ENCODE results near the gene MYL6B.
A peak's percentile ranks its signal among the peaks of the same experiment; 100 is the strongest.

Gene MYL6B

DNA sequence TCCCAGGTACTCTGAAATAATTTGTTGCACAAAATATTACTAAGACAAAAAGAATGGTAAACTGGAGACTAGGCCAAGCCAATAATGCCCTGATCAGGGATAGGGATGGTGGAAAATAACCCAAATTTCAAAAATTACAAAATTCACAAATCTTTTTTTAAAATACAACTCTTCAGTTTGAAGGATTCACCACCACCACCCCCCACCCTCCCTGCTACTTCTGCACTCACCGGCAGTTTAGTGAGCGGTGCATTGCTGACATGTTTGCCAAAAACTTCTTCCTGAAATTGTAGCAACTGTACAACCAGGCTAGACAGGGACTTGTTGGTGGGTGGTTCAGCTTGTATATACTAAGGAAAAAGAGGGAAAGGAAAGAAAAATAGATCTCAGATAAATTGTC lies 34.6 kb downstream of the MYL6B start:
- POLR2A ChIA-PET: interaction anchor here (1.7 kb wide), 1 partner anchor 27 kb away, joined by 4 read pairs; no protein-coding TSS in a partner anchor
- no peak for DNase-seq
- CTCF ChIA-PET: interaction anchor here (0.9 to 8.4 kb wide), 10 partner anchors 11 to 79 kb away, joined by 3 to 198 read pairs (median 8); partner anchors contain the start of genes ESYT1, MYL6 and ZC3H10
- H3K4me1 ChIP-seq (ENCODE audit: control extremely low read depth in 1 of 4, control insufficient read depth in 4 of 4, insufficient read depth in 4 of 4, low read length in 3 of 4): peaks cover 8 to 36% (median 30%) of the 10 kb centered on the region in 4 experiments
- H3K9me3 ChIP-seq (ENCODE audit: control extremely low read depth in 1 of 5, control insufficient read depth in 4 of 5, insufficient read depth in 2 of 5, low read depth in 1 of 5, low read length in 4 of 5): no peaks in the 10 kb centered on the region
- H3K4me3 ChIP-seq (ENCODE audit: control insufficient read depth in 1 of 7, extremely low read depth in 1 of 7, insufficient read depth in 4 of 7, low read depth in 2 of 7, low read length in 6 of 7): peak overlapping the region in 4 of 7 experiments; percentile 88 to 95 (median 92)
- WGBS (ENCODE audit: insufficient coverage): no CpG with 5 or more reads among the region's 2 CpGs
- peaks cover 24 to 38% (median 31%) of the 10 kb centered on the region in 4 experiments for H3K36me3 ChIP-seq (ENCODE audit: control insufficient read depth in 4 of 4, insufficient read depth in 4 of 4, low read length in 3 of 4)
- no peaks in the 10 kb centered on the region for H3K27me3 ChIP-seq (replicated peaks in 2 of 5; ENCODE audit: control insufficient read depth in 4 of 5, insufficient read depth in 5 of 5, low read length in 4 of 5)
- peak overlapping the region; percentile 2 to 84 for H3K27ac ChIP-seq (ENCODE audit: insufficient read depth in 1 of 2, low read depth in 1 of 2, low read length in 2 of 2, poor library complexity in 1 of 2, severe bottlenecking in 2 of 2)

DNA sequence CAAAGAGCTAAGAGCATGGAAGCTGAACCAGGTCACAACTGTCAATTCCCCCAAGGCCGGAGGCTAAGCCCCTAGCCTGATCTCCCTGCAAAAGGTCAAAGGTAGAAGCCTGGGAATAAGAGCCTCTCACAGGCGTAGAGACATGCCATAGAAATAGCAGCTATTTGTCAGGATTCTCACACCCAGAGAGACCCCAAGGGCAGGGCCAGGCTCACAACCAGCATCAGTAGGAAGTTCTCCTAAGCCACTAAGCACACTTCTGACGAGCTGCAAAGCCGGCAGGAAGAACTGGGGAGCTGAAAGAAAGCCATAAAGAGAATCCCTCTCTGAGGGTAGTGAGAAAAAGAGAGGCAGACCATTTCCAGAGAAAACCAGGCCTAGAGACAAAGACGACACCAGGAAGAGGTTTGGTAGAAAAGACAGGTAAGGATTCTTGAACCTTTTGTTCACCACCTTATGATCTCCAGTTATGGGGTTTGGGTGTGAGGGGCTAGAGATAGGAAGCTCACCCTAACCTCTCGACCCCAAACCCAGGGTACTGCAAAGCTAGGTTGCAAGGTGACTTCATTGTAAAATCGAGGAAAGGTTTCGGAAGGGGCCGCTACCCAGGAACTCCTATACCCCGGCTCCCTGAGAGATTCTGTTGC lies 35.9 kb downstream of the MYL6B start:
- Histone ChIP-seq H3K36me3 (ENCODE audit: control insufficient read depth in 4 of 4, insufficient read depth in 4 of 4, low read length in 3 of 4) (peaks cover 23 to 31% (median 26%) of the 10 kb centered on the region in 4 experiments), H3K9me3 (ENCODE audit: control extremely low read depth in 1 of 5, control insufficient read depth in 4 of 5, insufficient read depth in 2 of 5, low read depth in 1 of 5, low read length in 4 of 5) (no peaks in the 10 kb centered on the region), H3K27ac (ENCODE audit: insufficient read depth in 1 of 2, low read depth in 1 of 2, low read length in 2 of 2, poor library complexity in 1 of 2, severe bottlenecking in 2 of 2) (peak overlapping the region; percentile 66 to 84), H3K27me3 (replicated peaks in 2 of 5; ENCODE audit: control insufficient read depth in 4 of 5, insufficient read depth in 5 of 5, low read length in 4 of 5) (no peaks in the 10 kb centered on the region), H3K4me3 (ENCODE audit: control insufficient read depth in 1 of 7, extremely low read depth in 1 of 7, insufficient read depth in 4 of 7, low read depth in 2 of 7, low read length in 6 of 7) (peak overlapping the region; percentile 65 to 95 (median 88)), H3K4me1 (ENCODE audit: control extremely low read depth in 1 of 4, control insufficient read depth in 4 of 4, insufficient read depth in 4 of 4, low read length in 3 of 4) (peaks cover 8 to 36% (median 30%) of the 10 kb centered on the region in 4 experiments)
- ChIA-PET CTCF (interaction anchor here (0.6 to 8.4 kb wide), 21 partner anchors 8 to 142 kb away, joined by 3 to 198 read pairs (median 5); partner anchors contain the start of genes ESYT1, MYL6, RNF41 and ZC3H10), POLR2A (interaction anchor here (0.6 to 3.0 kb wide), 5 partner anchors 18 to 62 kb away, joined by 3 to 11 read pairs (median 4); partner anchors contain the start of gene RNF41)
- WGBS (ENCODE audit: insufficient coverage): 10% methylated on average over 10 of the region's 10 CpGs
- DNase-seq: no peak

DNA sequence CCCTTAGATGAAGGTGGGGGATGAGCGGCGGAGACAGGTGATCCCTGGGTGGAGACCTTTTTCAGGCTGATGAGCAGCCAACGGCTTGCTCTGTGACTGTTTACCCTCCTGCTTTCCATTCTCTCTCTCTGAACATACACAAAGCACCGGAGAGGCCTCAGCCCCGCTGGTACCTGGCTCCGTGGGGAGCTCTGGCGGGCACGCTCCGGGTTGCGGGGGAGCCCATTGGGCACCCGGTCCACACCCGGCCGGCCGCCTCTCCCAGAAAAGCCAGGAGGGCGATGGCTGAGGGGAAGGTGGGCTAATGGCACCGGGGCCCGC lies 36.4 kb downstream of the MYL6B start:
- WGBS (ENCODE audit: insufficient coverage): 3% methylated on average over 9 of the region's 17 CpGs
- DNase-seq: no peak
- no peaks in the 10 kb centered on the region for H3K9me3 ChIP-seq (ENCODE audit: control extremely low read depth in 1 of 5, control insufficient read depth in 4 of 5, insufficient read depth in 2 of 5, low read depth in 1 of 5, low read length in 4 of 5)

DNA sequence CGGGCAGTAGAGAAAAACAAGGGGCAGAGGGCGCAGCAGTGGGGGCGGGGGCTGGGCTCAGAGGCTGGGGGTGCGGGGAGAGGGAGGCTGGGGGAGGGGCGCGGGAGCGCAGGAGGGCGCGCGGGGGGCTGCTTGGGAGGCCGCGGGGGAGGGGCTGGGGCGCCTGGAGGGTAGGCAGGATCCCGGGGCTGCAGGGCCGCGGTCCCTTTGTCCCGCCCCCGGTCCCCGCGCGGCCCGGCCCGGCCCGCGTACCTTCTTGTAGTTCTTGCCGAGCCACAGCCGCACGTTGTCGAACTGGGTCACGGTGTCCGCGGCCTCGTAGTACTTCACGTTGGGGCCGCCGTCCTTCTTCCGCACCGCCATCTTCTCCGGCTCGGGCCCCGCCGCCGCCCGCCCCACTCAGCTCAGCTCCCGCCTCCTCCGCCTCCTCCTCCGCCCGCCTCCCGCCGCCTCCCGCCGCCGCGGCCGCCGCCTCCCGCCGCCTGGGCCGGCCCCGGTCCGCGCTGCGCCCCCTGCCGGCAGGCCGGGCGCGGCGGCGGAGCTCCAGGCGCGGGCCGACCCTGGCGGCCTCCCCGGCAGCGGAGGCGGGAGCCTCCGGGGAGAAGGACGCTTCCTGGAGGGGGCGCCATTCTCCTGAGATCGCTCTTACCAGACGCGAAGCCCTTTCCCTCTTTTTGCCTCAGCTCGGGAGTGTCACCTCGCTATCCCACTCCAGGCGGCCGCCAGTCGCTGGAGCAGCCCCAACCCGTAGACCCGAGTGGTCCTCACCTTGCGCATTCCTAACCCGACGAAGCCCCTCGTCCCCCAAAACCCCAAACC lies 36.9 kb downstream of the MYL6B start, which contains the start of gene SMARCC2:
Gene SMARCC2, minus strand, starts transcription at position 385 of the 819 bp plus-strand sequence. Its CDS starts 22 bp downstream, at position 363.
- peak; percentile 86 to 89 (median 87) for DNase-seq
- H3K36me3 ChIP-seq (ENCODE audit: control insufficient read depth in 4 of 4, insufficient read depth in 4 of 4, low read length in 3 of 4): peaks cover 15 to 20% (median 17%) of the 10 kb centered on the region in 4 experiments
- H3K4me3 ChIP-seq (ENCODE audit: control insufficient read depth in 1 of 7, extremely low read depth in 1 of 7, insufficient read depth in 4 of 7, low read depth in 2 of 7, low read length in 6 of 7): peak within 1 kb of the TSS; percentile 65 to 95 (median 88)
- peak within 1 kb of the TSS; percentile 66 to 87 for H3K27ac ChIP-seq (ENCODE audit: insufficient read depth in 1 of 2, low read depth in 1 of 2, low read length in 2 of 2, poor library complexity in 1 of 2, severe bottlenecking in 2 of 2)
- peaks cover 8 to 36% (median 30%) of the 10 kb centered on the region in 4 experiments for H3K4me1 ChIP-seq (ENCODE audit: control extremely low read depth in 1 of 4, control insufficient read depth in 4 of 4, insufficient read depth in 4 of 4, low read length in 3 of 4)
- POLR2A ChIA-PET: interaction anchor here (0.6 to 3.0 kb wide), 13 partner anchors 12 to 473 kb away, joined by 3 to 13 read pairs (median 3); partner anchors contain the start of genes ANKRD52, BLOC1S1, ESYT1 and RNF41
- CTCF ChIA-PET: interaction anchor here (0.6 to 8.4 kb wide), 31 partner anchors 8 to 316 kb away, joined by 3 to 198 read pairs (median 4); partner anchors contain the start of genes ANKRD52, ESYT1, MYL6 and PAN2
- WGBS (ENCODE audit: insufficient coverage): under 1% methylated on average over 73 of the region's 93 CpGs
- no peaks in the 10 kb centered on the region for H3K27me3 ChIP-seq (replicated peaks in 2 of 5; ENCODE audit: control insufficient read depth in 4 of 5, insufficient read depth in 5 of 5, low read length in 4 of 5)
- H3K9me3 ChIP-seq (ENCODE audit: control extremely low read depth in 1 of 5, control insufficient read depth in 4 of 5, insufficient read depth in 2 of 5, low read depth in 1 of 5, low read length in 4 of 5): no peaks in the 10 kb centered on the region

More for the DNA sequence above, 36.4 kb downstream of the MYL6B start:
- Histone ChIP-seq H3K4me3 (ENCODE audit: control insufficient read depth in 1 of 7, extremely low read depth in 1 of 7, insufficient read depth in 4 of 7, low read depth in 2 of 7, low read length in 6 of 7) (peak overlapping the region; percentile 65 to 95 (median 88)), H3K4me1 (ENCODE audit: control extremely low read depth in 1 of 4, control insufficient read depth in 4 of 4, insufficient read depth in 4 of 4, low read length in 3 of 4) (peaks cover 8 to 36% (median 30%) of the 10 kb centered on the region in 4 experiments), H3K36me3 (ENCODE audit: control insufficient read depth in 4 of 4, insufficient read depth in 4 of 4, low read length in 3 of 4) (peaks cover 21 to 26% (median 23%) of the 10 kb centered on the region in 4 experiments), H3K27ac (ENCODE audit: insufficient read depth in 1 of 2, low read depth in 1 of 2, low read length in 2 of 2, poor library complexity in 1 of 2, severe bottlenecking in 2 of 2) (peak overlapping the region; percentile 66 to 84), H3K27me3 (replicated peaks in 2 of 5; ENCODE audit: control insufficient read depth in 4 of 5, insufficient read depth in 5 of 5, low read length in 4 of 5) (no peaks in the 10 kb centered on the region)
- CTCF ChIA-PET: interaction anchor here (0.7 to 8.4 kb wide), 21 partner anchors 8 to 142 kb away, joined by 3 to 198 read pairs (median 5); partner anchors contain the start of genes ESYT1, MYL6, RNF41 and ZC3H10
- POLR2A ChIA-PET: interaction anchor here (0.6 to 3.0 kb wide), 7 partner anchors 18 to 70 kb away, joined by 3 to 13 read pairs (median 6); partner anchors contain the start of genes RNF41 and ZC3H10

DNA sequence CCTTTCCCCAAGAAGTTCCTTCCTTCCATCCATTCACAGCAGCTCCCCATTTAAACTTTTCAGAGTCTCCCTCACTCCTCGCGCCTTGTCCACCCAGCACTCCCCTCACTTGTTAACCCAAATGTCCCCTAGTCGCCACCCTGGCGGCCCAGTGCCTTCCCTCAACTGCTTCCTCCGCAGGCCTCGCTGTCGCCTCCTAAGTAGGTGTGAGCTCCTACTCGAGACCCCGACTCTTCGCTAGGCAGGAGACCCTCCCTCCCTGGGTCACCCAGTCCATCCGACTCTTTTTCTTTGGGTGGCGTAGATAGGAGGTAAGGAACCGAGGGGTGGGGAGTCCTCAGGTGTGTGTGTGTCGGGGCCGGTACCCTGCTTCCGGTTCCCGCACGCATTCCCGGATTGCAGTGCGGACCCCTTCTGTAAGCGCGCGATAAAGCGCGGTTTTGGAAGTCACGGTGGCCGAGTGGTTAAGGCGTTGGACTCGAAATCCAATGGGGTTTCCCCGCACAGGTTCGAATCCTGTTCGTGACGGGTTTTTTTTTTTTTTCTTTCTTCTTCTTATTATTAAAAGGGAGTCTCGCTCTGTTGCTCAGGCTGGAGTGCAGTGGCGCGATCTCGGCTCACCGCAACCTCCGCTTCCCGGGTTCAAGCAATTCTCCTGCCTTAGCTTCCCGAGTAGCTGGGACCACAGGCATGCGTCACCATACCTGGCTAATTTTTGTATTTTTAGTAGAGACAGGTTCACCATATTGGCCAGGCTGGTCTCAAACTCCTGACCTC lies 37.7 kb downstream of the MYL6B start:
- H3K36me3 ChIP-seq (ENCODE audit: control insufficient read depth in 4 of 4, insufficient read depth in 4 of 4, low read length in 3 of 4): peaks cover 8 to 13% (median 9%) of the 10 kb centered on the region in 4 experiments
- ChIA-PET CTCF (interaction anchor here (0.6 to 8.4 kb wide), 26 partner anchors 9 to 316 kb away, joined by 3 to 198 read pairs (median 4); partner anchors contain the start of genes ANKRD52, ESYT1, PAN2 and RNF41), POLR2A (interaction anchor here (0.6 to 3.0 kb wide), 11 partner anchors 12 to 474 kb away, joined by 3 to 13 read pairs (median 3); partner anchors contain the start of genes ANKRD52, BLOC1S1, ESYT1 and RNF41)
- no peaks in the 10 kb centered on the region for H3K27me3 ChIP-seq (replicated peaks in 2 of 5; ENCODE audit: control insufficient read depth in 4 of 5, insufficient read depth in 5 of 5, low read length in 4 of 5)
- peak overlapping the region; percentile 64 to 87 for H3K27ac ChIP-seq (ENCODE audit: insufficient read depth in 1 of 2, low read depth in 1 of 2, low read length in 2 of 2, poor library complexity in 1 of 2, severe bottlenecking in 2 of 2)
- under 1% methylated on average over 30 of the region's 42 CpGs for WGBS (ENCODE audit: insufficient coverage)
- no peaks in the 10 kb centered on the region for H3K9me3 ChIP-seq (ENCODE audit: control extremely low read depth in 1 of 5, control insufficient read depth in 4 of 5, insufficient read depth in 2 of 5, low read depth in 1 of 5, low read length in 4 of 5)
- peak; percentile 83 to 92 (median 91) for DNase-seq
- H3K4me3 ChIP-seq (ENCODE audit: control insufficient read depth in 1 of 7, extremely low read depth in 1 of 7, insufficient read depth in 4 of 7, low read depth in 2 of 7, low read length in 6 of 7): peak overlapping the region; percentile 51 to 95 (median 82)
- H3K4me1 ChIP-seq (ENCODE audit: control extremely low read depth in 1 of 4, control insufficient read depth in 4 of 4, insufficient read depth in 4 of 4, low read length in 3 of 4): peaks cover 8 to 36% (median 30%) of the 10 kb centered on the region in 4 experiments
